Sigmoid colon (tissue), 4 donors: ENCODE data around the gene NAP1L4.

Experiments used
- EP300 ChIP-seq, 4 donors: sonication (generic); formaldehyde crosslinking; IDR thresholded peaks; one replicate each; pipeline ENCODE4 v1.6.1; 2017; ENCODE audit warnings: antibody characterized with exemption in 4 of 4
- POLR2A ChIP-seq, 2 donors: fragments of 450-650 bp; IDR thresholded peaks; one replicate each; pipeline ENCODE4 v1.6.1; 2016; ENCODE audit warnings: antibody characterized with exemption in 2 of 2, mild to moderate bottlenecking in 2 of 2, moderate library complexity in 2 of 2
- POLR2AphosphoS5 ChIP-seq, 4 donors: sonication (generic); formaldehyde crosslinking; IDR thresholded peaks; one replicate each; pipeline ENCODE4 v1.6.1; 2017; ENCODE audit warnings: antibody characterized with exemption in 4 of 4
- TF ChIP-seq, protein P1 (sequence below), 4 experiments: fragments of 450-650 bp in 3 of 4; fragments of 200-600 bp in 1 of 4; IDR thresholded peaks; one replicate each; pipeline ENCODE4 v1.5.1; 2016 to 2019; ENCODE audit warnings: antibody characterized with exemption in 4 of 4, mild to moderate bottlenecking in 3 of 4, moderate library complexity in 2 of 4

DNA sequence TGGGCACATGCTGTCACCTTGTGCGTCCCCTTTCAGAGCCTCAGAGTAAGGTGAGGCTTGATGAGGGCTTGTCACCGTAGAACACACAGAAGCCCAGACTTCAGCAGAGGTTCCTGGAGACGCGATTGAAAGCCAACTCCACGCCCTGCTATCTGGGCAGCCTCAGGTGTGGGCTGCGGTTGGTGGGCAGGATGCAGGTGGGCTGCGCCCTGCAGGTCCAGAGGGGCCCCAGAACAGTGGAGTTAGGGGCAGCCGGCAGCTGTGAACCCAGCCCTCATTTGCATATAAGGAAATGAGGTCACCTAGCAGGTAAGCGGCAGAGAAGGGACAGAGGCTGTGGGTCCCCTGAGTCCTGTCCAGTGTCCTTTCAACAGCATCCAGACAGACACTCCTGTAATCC lies 78.4 kb downstream of the NAP1L4 start:
- TF ChIP-seq POLR2AphosphoS5 (IDR thresholded peaks at IDR 0.05) = no peak
- TF ChIP-seq POLR2A (IDR thresholded peaks at IDR 0.05) = no peak
- TF ChIP-seq, protein P1, sequence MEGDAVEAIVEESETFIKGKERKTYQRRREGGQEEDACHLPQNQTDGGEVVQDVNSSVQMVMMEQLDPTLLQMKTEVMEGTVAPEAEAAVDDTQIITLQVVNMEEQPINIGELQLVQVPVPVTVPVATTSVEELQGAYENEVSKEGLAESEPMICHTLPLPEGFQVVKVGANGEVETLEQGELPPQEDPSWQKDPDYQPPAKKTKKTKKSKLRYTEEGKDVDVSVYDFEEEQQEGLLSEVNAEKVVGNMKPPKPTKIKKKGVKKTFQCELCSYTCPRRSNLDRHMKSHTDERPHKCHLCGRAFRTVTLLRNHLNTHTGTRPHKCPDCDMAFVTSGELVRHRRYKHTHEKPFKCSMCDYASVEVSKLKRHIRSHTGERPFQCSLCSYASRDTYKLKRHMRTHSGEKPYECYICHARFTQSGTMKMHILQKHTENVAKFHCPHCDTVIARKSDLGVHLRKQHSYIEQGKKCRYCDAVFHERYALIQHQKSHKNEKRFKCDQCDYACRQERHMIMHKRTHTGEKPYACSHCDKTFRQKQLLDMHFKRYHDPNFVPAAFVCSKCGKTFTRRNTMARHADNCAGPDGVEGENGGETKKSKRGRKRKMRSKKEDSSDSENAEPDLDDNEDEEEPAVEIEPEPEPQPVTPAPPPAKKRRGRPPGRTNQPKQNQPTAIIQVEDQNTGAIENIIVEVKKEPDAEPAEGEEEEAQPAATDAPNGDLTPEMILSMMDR (IDR thresholded peaks at IDR 0.05) = no peak
- no peak for TF ChIP-seq EP300 (IDR thresholded peaks at IDR 0.05)
